ENCODE measurements around the gene IER2. TPM values are rescaled to one million over a fixed set of nuclear protein-coding genes. Genes with fewer than 3 reads are reported as not detected.

IER2 gene
- total and polyA plus RNA-seq, 9 of the 15 experiments (the other 6 are each of a cell fraction or from before 2014, with no cell fraction given): 4.5 to 205 (median 23.7) TPM

DNA sequence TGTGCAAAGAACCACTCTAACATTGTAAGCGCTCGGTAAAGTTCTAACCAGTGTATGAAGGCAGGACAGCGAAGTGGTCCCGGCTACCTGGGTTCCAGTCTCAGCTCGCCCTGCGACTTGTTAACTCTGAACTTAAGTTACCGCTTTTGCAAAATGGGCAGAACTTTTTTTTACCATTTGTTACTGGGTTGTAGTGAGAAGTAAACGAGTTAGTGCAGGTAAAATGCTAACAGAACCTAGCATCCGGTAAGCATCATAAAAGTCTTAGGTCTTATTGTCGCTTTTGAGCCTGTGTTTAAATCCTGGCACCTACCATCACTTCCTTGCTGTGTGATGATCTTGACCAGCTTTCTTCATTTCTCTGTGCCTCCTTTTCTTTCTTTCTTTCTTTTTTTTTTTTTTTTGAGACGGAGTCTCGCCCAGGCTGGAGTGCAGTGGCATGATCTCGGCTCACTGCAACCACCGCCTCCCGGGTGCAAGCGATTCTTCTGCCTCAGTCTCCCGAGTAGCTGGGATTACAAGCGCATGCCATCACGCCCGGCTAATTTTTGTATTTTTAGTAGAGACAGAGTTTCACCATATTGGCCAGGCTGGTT is 32.9 kb upstream of the IER2 start (continued):
- TF ChIP-seq, protein P1, sequence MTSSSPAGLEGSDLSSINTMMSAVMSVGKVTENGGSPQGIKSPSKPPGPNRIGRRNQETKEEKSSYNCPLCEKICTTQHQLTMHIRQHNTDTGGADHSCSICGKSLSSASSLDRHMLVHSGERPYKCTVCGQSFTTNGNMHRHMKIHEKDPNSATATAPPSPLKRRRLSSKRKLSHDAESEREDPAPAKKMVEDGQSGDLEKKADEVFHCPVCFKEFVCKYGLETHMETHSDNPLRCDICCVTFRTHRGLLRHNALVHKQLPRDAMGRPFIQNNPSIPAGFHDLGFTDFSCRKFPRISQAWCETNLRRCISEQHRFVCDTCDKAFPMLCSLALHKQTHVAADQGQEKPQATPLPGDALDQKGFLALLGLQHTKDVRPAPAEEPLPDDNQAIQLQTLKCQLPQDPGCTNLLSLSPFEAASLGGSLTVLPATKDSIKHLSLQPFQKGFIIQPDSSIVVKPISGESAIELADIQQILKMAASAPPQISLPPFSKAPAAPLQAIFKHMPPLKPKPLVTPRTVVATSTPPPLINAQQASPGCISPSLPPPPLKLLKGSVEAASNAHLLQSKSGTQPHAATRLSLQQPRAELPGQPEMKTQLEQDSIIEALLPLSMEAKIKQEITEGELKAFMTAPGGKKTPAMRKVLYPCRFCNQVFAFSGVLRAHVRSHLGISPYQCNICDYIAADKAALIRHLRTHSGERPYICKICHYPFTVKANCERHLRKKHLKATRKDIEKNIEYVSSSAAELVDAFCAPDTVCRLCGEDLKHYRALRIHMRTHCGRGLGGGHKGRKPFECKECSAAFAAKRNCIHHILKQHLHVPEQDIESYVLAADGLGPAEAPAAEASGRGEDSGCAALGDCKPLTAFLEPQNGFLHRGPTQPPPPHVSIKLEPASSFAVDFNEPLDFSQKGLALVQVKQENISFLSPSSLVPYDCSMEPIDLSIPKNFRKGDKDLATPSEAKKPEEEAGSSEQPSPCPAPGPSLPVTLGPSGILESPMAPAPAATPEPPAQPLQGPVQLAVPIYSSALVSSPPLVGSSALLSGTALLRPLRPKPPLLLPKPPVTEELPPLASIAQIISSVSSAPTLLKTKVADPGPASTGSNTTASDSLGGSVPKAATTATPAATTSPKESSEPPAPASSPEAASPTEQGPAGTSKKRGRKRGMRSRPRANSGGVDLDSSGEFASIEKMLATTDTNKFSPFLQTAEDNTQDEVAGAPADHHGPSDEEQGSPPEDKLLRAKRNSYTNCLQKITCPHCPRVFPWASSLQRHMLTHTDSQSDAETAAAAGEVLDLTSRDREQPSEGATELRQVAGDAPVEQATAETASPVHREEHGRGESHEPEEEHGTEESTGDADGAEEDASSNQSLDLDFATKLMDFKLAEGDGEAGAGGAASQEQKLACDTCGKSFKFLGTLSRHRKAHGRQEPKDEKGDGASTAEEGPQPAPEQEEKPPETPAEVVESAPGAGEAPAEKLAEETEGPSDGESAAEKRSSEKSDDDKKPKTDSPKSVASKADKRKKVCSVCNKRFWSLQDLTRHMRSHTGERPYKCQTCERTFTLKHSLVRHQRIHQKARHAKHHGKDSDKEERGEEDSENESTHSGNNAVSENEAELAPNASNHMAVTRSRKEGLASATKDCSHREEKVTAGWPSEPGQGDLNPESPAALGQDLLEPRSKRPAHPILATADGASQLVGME (CRISPR knock-in tag; IDR thresholded peaks at IDR 0.05): no peak
- TF ChIP-seq NEUROD1 (IDR thresholded peaks at IDR 0.05; ENCODE audit: borderline replicate concordance, low read depth, low read length, partially characterized antibody) (no peak), TAF7 (tag; IDR thresholded peaks at IDR 0.05) (no peak), ZBED1 (IDR thresholded peaks at IDR 0.05) (no peak), TAL1 (IDR thresholded peaks at IDR 0.05) (0 out of 2 replicates have a peak, but pooled peaks have one; percentile 2), GABPA (tag; conservative IDR thresholded peaks at IDR 0.05; ENCODE audit: low read depth) (no peak), CCAR2 (IDR thresholded peaks at IDR 0.05; ENCODE audit: low read depth, low read length) (no peak), ZNF589 (CRISPR knock-in tag; IDR thresholded peaks at IDR 0.05; ENCODE audit: low read depth) (0 out of 2 replicates have a peak, but pooled peaks have one; percentile 40), HDAC8 (tag; IDR thresholded peaks at IDR 0.05) (no peak), ZKSCAN8 (CRISPR knock-in tag; IDR thresholded peaks at IDR 0.05) (peak; percentile 70; the same call in 1 of the 2 replicates), EHMT2 (IDR thresholded peaks at IDR 0.05) (no peak), PHB2 (IDR thresholded peaks at IDR 0.05; ENCODE audit: low read depth) (peak; percentile 37; the same call in 1 of the 2 replicates), ATF7 (IDR thresholded peaks at IDR 0.05) (no peak), SP2 (IDR thresholded peaks at IDR 0.05; ENCODE audit: extremely low read depth, low read depth, low read length, poor library complexity, severe bottlenecking) (no peak)
- TF ChIP-seq, protein P2, sequence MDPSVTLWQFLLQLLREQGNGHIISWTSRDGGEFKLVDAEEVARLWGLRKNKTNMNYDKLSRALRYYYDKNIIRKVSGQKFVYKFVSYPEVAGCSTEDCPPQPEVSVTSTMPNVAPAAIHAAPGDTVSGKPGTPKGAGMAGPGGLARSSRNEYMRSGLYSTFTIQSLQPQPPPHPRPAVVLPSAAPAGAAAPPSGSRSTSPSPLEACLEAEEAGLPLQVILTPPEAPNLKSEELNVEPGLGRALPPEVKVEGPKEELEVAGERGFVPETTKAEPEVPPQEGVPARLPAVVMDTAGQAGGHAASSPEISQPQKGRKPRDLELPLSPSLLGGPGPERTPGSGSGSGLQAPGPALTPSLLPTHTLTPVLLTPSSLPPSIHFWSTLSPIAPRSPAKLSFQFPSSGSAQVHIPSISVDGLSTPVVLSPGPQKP (CRISPR knock-in tag; IDR thresholded peaks at IDR 0.05): no peak
- TF ChIP-seq, protein P3, sequence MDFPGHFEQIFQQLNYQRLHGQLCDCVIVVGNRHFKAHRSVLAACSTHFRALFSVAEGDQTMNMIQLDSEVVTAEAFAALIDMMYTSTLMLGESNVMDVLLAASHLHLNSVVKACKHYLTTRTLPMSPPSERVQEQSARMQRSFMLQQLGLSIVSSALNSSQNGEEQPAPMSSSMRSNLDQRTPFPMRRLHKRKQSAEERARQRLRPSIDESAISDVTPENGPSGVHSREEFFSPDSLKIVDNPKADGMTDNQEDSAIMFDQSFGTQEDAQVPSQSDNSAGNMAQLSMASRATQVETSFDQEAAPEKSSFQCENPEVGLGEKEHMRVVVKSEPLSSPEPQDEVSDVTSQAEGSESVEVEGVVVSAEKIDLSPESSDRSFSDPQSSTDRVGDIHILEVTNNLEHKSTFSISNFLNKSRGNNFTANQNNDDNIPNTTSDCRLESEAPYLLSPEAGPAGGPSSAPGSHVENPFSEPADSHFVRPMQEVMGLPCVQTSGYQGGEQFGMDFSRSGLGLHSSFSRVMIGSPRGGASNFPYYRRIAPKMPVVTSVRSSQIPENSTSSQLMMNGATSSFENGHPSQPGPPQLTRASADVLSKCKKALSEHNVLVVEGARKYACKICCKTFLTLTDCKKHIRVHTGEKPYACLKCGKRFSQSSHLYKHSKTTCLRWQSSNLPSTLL (IDR thresholded peaks at IDR 0.05): 0 out of 2 replicates have a peak, but pooled peaks have one; percentile 35
- TF ChIP-seq, protein P4, sequence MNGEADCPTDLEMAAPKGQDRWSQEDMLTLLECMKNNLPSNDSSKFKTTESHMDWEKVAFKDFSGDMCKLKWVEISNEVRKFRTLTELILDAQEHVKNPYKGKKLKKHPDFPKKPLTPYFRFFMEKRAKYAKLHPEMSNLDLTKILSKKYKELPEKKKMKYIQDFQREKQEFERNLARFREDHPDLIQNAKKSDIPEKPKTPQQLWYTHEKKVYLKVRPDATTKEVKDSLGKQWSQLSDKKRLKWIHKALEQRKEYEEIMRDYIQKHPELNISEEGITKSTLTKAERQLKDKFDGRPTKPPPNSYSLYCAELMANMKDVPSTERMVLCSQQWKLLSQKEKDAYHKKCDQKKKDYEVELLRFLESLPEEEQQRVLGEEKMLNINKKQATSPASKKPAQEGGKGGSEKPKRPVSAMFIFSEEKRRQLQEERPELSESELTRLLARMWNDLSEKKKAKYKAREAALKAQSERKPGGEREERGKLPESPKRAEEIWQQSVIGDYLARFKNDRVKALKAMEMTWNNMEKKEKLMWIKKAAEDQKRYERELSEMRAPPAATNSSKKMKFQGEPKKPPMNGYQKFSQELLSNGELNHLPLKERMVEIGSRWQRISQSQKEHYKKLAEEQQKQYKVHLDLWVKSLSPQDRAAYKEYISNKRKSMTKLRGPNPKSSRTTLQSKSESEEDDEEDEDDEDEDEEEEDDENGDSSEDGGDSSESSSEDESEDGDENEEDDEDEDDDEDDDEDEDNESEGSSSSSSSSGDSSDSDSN (IDR thresholded peaks at IDR 0.05; ENCODE audit: borderline replicate concordance in 1 of 2, low read depth in 2 of 2, low read length in 2 of 2): no peak
